ENCODE measurements around the gene IFRD2.
A peak's percentile ranks its signal among the peaks of the same experiment; 100 is the strongest.
"Not testable (repeated sequence)": the region's sequence is repeated elsewhere in the genome, so short reads cannot be mapped to it uniquely, and the experiment has no call there.

Gene IFRD2

DNA sequence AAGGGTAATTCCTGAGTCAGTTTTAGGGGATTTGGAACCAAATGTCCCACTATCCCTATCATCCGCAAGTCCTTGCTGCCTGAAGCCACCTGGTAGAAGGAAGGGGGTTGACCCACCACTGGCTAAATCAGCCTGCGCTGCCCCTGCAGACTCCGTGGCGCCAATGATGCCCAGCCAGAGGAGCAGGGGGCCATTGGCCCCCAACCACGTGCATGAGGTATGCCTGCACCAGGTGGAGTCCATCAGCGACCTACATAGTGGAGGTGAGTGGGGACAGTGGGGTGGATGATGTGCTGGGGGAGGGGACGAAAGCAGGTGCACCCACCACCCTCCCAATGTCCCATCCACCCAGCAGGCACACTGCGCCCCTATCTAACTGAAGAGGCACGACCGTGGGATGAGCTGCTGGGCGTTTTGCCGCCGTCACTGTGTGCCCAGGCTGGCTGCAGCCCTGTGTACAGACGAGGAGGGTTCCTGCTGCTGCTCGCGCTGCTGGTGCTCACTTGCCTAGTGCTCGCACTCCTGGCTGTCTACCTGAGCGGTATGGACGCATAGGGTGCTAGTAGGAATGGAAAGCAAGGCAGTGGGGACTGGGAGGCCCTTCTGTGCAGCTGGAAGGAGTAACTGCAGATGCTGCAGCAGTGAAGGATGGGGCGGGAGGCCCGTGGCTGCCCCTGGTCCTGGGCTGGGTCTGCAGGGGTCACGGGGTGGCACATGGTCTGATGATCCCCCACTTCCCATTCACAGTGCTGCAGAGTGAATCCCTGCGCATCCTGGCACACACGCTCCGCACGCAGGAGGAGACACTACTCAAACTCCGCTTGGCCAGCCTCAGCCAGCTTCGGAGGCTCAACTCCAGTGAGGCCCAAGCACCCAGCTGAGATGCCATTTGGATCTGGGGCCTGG lies 5.7 kb downstream of the IFRD2 start:
- no peak for DNase-seq (ENCODE audit: low read depth in 3 of 3, low spot score in 1 of 3)

DNA sequence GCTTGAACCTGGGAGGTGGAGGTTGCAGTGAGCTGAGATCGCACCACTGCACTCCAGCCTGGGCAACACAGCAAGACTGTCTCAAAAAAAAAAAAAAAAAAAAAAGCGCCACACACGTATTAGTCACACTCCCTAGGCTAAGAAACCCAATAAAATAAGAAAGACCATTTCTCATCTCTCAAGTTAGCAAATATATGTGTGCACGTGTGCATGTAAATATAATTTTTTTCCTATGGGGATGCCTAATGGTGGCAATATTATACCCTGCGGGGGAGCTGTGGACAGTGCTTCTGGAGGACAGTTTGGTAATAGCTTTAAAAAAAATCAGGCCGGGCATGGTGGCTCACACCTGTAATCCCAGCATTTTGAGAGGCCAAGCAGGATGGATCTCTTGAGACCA lies 8.1 kb downstream of the IFRD2 start:
- DNase-seq (ENCODE audit: low read depth in 3 of 3, low spot score in 1 of 3): not testable (repeated sequence)

DNA sequence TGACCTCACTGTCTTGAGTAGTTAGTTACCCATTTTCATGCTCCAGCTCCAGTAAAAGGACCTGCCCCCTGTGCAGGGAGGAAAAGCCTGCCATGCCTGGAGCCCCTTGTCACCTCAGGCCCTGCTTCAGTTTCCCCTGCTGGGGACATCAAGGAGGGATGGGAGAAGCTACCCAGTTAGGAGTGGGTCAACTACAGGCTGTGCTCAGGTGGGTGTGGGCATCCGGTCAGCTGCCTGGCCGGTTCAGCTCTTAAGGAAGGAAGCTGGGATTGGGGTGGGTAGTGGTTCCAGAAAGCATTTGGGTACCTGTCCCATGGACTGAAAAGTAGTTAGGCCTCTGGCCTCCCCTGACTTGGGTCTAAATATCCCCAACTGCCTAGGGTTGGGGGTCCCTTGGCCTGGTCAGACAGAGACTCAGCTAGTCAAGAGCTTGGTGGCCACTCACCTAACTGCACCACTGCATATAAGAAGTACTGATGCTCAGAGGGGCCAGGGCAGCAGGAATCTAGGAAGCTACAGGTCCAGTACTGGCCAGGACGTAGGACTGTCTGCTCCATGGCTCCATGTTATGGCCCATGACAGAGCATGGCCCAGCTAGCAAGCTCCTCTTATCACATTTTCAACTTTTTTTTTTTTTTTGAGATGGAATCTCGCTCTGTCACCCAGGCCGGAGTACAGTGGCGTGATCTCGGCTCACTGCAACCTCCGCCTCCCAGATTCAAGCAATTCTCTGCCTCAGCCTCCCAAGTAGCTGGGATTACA lies 12.8 kb downstream of the IFRD2 start:
- DNase-seq (ENCODE audit: low read depth in 3 of 3, low spot score in 1 of 3): no peak

DNA sequence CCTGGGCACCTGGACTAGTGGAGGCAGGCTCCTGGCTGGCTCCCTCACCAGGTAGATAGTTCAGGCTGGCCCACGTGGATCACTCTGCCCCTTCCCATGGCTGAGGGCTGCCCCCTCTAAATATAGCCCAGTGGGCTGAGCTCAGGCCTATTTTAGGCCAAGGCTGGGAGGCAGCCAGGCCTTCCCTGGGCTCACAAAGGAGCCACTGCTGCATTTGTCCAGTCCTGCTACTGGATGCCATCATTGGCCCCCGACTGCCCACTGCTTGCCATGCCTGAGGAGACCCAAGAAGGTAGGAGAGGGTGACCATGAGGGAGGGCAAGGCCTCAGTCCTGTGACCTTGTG lies 13.4 kb downstream of the IFRD2 start, which contains the start of gene LSMEM2:
LSMEM2 (plus strand) TSS at position 208 of the 345 bp plus-strand sequence; CDS start at position 235, 27 bp downstream.
- no peak for DNase-seq (ENCODE audit: low read depth in 3 of 3, low spot score in 1 of 3)

DNA sequence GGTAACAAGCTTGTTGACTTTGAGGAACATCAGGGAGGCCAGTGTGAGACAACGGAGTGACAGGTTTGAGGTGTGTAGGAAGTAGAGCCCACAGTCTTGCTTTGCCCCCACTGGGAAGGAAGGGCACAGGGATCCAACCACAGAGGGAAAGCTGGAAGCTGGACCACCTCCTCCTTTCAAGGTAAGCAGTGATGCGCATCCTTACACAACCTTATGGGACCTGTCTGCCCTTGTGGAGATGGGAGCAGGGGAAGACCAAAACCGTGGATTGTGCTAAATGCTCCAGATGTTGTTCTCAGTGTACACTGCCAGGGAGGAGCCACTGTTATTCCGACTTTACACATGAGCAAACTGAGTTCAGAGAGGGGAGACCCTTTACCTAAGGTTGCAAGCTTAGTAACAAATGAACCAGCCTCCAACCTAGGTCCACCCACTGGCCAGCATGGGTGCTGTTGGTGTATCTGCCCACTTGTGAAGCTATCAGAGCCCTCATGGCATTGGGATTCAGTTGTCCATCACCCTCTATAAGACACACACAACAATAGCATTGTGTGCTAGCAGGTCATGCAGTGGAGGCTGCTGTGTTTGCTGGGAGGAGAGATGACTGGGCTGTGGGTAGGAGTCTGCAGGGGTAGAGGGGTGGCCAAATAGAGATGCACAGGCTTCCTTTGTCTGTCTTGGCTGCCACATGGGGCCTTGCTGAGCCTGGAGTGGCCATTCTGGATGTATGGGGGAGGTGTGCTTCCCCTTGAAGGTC lies 13.9 kb downstream of the IFRD2 start:
- no peak for DNase-seq (ENCODE audit: low read depth in 3 of 3, low spot score in 1 of 3)

DNA sequence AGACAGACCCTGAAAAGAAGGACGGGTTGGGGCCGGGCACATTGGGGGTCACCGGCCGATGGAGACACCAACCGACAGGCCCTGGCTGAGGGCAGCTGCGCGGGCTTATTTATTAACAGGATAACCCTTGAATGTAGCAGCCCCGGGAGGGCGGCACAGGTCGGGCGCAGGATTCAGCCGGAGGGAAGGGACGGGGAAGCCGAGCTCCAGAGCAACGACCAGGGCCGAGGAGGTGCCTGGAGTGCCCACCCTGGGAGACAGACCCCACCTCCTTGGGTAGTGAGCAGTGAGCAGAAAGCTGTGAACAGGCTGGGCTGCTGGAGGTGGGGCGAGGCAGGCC lies 15.5 kb downstream of the IFRD2 start:
- DNase-seq (ENCODE audit: low read depth in 3 of 3, low spot score in 1 of 3): no peak

DNA sequence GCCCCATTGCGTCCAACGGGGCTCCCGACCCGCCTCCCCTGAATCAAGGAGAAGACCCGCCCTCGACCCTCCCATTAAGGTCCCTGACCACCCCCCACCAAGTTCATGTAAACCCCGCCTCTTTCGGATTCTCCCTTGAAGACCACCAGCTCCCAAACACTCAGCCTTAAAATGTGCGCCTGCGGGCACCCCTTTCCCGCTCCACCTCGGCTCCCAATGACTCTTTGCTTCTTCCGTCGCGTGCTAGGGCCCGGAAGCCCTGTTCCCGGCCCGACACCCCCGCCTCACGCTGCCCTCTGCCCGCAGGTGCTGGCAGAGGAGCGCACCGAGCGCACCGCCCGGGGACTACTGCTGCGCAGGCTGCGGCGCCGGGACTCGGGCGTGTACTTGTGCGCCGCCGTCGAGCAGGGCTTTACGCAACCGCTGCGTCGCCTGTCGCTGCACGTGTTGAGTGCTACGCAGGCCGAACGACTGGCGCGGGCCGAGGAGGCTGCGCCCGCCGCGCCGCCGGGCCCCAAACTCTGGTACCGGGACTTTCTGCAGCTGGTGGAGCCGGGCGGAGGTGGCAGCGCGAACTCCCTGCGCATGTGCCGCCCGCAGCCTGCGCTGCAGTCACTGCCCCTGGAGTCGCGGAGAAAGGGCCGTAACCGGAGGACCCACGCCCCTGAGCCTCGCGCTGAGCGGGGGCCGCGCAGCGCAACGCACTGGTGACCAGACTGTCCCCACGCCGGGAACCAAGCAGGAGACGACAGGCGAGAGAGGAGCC lies 16.1 kb downstream of the IFRD2 start:
- no peak for DNase-seq (ENCODE audit: low read depth in 3 of 3, low spot score in 1 of 3)

DNA sequence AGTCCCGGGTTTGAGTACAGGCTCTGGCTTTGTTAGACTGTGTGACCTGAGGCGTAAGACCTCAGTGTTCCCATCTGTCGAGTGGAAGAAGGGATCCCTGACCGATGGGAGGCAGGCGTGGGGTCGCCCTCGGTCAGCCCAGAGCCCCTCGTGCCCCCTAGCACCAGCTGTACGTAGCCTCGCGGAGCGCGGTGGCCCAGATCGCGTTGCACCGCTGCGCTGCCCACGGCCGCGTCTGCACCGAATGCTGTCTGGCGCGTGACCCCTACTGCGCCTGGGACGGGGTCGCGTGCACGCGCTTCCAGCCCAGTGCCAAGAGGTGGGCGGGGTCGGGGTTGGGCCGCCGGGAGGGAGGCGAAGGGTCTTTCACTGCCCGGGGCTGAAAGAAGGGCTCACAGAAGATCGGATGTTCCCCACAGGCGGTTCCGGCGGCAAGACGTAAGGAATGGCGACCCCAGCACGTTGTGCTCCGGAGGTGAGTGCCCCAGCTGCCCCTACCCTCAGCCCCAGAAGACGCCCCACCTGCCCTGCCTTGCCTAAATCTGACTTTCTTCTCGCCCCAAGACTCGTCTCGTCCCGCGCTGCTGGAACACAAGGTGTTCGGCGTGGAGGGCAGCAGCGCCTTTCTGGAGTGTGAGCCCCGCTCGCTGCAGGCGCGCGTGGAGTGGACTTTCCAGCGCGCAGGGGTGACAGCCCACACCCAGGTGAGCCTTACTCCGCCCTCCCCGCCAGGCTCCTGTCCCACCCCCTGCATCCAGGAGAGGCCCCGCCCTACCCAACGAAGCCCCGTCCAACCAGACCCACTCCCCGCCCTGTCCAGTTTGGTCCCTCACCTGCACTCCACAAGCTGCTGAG lies 16.9 kb downstream of the IFRD2 start:
- DNase-seq (ENCODE audit: low read depth in 3 of 3, low spot score in 1 of 3): no peak

DNA sequence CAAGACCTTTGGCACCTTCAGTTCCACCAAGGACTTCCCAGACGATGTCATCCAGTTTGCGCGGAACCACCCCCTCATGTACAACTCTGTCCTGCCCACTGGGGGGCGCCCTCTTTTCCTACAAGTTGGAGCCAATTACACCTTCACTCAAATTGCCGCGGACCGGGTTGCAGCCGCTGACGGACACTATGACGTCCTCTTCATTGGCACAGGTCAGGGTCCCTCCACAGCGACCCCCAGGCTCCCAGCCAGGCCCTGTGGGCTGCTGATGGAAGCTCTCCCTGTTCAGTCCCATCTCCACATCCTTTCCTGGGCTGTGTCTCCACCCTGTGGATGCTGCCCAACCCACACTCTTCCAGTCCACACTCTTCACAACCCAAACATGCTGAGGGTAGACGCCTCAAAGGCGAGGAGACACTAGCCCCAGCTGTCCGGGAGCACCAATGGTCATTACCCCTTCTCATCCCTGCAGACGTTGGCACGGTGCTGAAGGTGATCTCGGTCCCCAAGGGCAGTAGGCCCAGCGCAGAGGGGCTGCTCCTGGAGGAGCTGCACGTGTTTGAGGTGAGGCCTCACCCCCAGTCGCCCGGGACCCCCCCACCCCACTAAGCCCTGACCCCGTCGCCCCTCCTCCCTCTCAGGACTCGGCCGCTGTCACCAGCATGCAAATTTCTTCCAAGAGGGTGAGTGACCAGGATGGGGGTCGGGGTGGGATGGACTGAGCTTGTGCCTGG lies 17.7 kb downstream of the IFRD2 start:
- peak in 2 of 3 donors; percentile 31 to 68 for DNase-seq (ENCODE audit: low read depth in 3 of 3, low spot score in 1 of 3)

DNA sequence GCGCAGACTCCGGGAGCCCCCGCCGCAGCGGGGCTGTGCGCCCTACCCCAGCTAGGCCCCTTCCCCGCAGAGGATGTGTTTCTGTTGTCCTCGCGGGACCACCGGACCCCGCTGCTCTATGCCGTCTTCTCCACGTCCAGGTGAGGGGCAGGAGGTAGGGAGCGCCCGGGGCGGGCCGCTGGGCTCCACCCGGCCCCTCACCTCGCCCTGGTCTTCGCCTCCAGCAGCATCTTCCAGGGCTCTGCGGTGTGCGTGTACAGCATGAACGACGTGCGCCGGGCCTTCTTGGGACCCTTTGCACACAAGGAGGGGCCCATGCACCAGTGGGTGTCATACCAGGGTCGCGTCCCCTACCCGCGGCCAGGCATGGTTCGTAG lies 18.6 kb downstream of the IFRD2 start:
- DNase-seq (ENCODE audit: low read depth in 3 of 3, low spot score in 1 of 3): no peak

DNA sequence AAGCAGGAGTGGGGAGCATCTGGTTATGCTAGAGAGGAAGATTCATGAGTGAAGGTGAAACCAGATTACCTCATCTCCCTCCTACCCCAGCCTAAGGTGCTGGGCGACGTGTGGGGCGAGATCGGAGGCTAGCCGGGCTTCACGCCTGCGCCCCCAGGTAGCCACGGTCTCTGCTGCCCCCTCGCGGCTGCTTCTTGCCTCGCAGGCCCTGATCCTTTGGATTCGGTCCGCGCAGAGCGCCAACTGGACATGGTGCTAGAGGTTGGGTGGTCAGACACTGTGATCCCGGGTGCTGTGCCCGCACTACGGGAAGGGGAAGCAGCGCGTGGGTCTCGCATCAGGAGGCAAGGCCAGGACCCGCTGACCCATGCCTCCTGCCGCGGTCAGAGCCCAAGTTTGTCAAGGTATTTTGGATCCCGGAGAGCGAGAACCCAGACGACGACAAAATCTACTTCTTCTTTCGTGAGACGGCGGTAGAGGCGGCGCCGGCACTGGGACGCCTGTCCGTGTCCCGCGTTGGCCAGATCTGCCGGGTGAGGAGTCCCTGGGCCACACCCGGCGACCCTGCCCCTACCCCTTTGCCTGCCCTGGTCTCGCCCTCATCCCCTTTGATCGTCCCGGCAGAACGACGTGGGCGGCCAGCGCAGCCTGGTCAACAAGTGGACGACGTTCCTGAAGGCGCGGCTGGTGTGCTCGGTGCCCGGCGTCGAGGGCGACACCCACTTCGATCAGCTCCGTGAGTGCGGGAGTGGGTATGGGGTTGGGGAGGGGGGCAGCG lies 19.1 kb downstream of the IFRD2 start:
- DNase-seq (ENCODE audit: low read depth in 3 of 3, low spot score in 1 of 3): peak; percentile 50 to 92 (median 73)

DNA sequence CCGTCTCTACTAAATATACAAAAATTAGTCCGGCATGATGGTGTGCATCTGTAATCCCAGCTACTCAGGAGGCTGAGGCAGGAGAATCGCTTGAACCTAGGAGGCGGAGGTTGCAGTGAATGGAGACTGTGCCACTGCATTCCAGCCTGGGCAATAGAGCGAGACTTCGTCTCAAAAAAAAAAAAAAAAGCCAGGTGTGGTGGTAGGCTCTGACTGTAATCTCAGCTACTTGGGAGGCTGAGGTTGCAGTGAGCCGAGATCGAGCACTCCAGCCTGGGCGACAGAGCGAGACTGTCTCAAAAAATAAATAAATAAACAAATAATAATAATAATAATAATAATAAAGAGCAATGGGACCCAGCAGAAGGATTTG lies 19.7 kb downstream of the IFRD2 start:
- DNase-seq (ENCODE audit: low read depth in 3 of 3, low spot score in 1 of 3): not testable (repeated sequence)

DNA sequence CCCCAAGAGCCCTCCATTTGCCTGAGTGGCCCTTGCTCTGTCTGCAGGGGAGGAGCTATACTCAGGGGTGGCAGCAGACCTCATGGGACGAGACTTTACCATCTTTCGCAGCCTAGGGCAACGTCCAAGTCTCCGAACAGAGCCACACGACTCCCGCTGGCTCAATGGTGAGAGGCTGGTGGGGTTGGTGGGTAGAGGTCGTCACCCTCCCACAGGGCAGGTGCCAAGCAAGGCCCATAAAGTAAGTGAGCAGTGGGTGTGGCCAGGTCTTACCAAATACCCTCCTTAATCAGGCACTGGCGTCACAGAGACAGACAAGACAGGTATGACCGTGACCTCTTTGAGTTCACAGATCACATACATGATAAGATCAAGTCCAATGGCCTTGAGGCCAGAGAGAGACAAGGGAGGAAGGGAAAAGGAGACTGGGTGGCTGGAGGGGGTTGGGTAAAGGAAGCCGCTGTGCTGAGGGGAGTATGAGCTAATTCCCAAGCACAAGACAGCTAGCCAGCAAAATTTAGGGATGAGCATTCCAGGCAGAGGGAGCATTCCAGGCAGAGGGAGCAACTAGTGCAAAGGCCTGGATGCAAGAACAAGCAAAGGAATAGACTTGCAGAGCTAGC lies 20.8 kb downstream of the IFRD2 start:
- DNase-seq (ENCODE audit: low read depth in 3 of 3, low spot score in 1 of 3): no peak

DNA sequence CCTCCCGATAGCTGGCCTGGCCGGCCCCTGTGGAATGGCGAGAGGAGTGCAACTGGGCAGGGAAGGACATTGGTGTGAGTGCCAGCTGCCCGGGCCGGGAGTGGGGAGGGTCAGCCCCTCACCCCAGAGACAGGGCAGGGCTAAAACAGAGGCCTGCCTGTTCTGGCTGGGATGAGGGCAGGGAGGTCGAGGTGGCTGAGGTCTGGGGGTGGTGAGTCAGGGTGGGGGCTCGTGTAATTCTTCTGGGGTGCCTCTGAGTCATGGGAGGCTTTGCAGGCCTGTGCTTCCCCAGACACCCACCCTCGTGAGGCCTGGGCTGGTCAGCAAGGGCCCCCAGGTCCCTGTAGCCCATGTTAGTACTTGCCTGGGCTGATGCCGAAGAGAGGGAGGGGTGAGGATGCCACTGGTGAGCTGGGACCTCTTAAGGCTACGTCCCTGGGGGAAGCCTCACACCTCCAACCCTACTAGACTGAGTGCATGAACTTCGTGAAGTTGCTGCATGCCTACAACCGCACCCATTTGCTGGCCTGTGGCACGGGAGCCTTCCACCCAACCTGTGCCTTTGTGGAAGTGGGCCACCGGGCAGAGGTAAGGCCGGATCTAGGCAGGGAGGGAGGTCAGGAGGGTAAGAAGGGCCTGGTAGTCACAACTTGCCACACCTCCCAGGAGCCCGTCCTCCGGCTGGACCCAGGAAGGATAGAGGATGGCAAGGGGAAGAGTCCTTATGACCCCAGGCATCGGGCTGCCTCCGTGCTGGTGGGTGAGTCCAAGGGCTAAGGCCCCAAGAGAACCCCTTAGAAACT lies 21.6 kb downstream of the IFRD2 start:
- no peak for DNase-seq (ENCODE audit: low read depth in 3 of 3, low spot score in 1 of 3)

DNA sequence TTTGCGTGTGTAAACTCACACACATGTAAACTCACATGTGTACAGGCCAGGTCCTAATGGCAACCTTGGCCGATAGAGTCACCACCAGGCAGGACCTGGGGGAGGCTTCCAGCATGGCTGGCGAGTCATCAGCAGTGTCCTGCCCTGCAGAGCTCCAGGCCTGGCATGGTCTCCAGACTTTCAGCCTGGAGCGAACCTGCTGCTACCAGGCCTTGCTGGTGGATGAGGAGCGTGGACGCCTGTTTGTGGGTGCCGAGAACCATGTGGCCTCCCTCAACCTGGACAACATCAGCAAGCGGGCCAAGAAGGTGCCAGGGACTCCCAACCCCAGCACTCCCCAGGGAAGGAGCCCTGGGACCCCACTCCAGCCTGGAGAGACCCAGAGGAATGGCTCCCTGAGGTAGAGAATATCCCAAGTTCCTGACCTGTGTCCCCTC lies 22.2 kb downstream of the IFRD2 start:
- DNase-seq (ENCODE audit: low read depth in 3 of 3, low spot score in 1 of 3): no peak

DNA sequence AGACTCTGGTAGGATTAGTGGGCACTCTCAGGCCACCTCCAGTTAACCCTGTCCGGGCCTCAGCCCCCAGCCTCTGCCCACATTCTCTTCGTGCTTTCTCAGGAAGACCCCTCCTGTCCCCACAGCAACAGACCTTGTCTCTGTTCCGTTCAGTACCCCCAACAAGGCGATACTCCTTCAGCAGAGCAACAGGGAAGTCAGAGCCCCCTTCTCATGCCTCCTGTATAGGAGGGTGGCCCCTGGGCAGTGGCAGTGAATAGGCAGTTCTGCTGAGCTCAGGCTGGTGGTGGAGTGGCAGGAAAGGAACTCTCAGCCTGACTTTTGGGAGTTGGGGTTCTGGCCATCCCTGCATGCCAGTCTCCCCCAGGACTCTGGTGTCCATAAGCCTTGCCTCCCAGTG lies 22.8 kb downstream of the IFRD2 start:
- DNase-seq (ENCODE audit: low read depth in 3 of 3, low spot score in 1 of 3): no peak

DNA sequence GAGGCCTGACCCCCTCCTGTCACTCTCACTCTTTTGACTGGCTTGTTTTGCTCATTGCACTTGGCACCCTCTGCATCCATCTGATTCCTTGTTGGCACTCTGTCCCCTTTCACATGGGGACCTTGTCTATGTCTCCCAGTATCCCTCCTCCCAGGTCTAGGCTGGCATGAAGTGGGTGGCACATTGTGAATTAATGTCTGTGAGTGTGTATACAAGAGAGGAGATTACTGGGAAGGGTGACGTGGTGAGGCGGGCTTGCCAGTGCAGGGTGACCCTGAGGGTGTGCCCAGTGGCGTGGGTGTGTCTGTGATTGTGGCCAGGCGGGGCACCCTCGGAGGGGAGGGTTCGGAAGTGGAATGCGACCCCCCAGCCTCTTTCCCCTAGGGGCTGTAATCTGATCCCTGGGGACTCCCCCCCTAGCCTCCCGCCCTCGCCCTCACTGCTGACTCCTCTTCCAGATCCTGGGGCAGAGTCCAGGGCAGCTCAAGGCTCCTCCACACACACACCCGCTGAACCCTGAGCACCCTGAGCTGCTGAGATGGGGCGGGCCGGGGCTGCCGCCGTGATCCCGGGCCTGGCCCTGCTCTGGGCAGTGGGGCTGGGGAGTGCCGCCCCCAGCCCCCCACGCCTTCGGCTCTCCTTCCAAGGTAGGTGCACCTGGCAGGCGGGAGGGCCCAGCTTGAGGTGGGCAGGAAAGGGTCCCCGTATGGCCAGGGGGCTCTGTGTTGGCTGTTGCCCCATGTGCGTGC lies 23.4 kb downstream of the IFRD2 start, which contains the start of gene SEMA3B:
SEMA3B (plus strand) TSS at position 445 of the 749 bp plus-strand sequence; CDS start at position 539, 94 bp downstream.
- no peak for DNase-seq (ENCODE audit: low read depth in 3 of 3, low spot score in 1 of 3)

Measured in stimulated activated CD4-positive, alpha-beta T cell treated with anti-CD3 and anti-CD28 coated beads, TNF-alpha, amount 100 ng/mL, for 1 hour (primary cell).